HG03060 (cell line): ENCODE results near the gene PDZD11.
"Not testable (repeated sequence)": the region's sequence is repeated elsewhere in the genome, so short reads cannot be mapped to it uniquely, and the experiment has no call there.

ENCODE experiments used
- ATAC-seq: cut with Tn5 transposase; IDR thresholded peaks from one replicate; pipeline ENCODE4 v1.9.1; 2021; ENCODE audit warnings: low read depth, moderate number of reproducible peaks; ENCODE audit not compliant: unreplicated experiment

The PDZD11 gene

DNA sequence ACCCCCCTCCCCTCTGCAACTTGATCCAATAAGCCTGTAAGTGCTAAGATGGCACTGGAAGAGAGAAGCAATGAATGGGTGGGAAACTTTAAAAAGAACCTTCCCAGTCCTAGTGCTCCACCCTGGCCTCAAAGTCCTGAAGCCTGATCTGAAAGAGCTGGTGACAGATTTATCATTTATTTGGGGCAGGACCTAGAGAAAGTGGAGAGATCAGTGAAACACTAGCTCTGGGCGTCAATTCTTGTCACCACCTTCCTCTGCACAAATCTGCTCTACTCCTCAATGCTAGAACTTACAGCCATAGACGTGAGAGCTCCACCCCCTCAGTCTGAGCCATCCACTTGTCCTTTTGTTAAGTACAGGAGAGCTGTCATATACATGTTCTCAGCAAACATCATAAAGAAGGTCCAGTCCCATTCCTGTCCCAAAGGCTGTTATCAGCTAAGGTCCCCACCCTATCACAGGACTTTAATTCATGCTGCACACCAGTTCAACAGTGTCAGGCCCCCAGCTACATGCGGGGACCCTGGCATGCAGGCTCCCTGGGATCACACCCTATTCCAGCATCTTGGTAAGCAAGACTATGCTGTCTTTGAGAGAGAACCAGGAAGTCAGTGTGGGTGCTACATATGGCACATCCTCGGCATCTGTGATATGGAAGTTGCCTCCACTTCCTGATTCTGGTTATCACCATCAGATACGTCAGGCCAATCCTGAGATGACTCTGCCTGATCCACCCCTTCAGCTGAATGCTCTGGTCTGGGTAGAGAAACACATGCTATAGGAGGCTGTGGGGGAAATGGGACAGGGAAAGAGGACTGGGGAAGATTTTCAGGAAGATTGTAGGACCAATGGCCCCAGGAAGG, 32.1 kb downstream of the PDZD11 start:
- ATAC-seq: no peak

DNA sequence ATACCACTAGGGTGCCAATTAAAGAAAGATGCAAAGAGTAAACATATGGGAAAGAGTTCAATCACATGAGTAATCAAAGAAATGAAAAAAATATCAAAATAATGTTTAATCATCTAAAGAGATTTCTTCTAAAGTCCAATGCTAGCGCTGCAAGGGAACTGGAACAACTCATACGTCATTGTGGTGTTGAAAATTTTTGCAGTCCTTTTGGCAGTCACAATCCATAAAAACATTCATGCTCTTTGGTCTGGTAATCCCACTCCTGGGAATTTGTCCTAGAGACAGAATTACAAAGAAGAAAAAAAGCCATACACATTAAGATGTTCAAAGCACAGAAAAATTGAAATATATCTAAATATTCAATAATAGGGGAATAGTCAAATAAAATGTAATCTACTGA, 34.3 kb downstream of the PDZD11 start:
- no peak for ATAC-seq

DNA sequence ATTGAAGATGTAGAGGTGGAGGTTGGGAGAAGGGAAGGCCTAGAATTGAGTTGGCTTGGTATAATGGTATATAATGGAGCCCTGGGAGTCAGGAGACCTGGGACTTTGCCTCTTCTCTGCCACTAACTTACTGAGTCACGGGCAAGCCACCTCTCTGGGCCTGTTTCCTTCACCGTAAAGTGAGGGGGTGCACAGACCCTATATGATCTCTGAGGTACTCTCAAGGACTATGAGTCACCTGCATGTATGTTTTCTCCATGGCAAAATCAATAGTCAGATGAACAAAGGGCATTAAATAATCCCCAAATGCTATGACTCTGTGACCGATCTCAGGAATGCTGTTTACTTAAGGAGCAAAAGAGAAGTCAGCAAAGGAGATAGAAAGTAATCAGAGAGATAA, 34.8 kb downstream of the PDZD11 start:
- ATAC-seq: no peak

DNA sequence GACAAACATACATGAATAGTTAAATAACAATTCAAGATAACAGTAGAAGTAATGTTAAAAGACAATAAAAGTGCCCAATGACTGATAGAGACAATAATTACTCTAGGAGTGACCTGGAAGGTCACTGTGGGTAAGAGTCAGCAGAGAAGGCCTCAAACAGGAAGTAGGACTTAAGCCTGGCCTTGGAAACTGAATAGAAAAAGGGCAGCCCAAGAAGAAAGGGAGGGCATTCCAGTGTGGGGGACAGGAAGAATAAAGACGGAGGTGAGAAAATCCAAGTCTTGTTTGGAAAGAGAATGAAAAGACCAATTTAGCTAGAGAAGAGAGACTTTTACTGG, 35.7 kb downstream of the PDZD11 start:
- ATAC-seq: no peak

DNA sequence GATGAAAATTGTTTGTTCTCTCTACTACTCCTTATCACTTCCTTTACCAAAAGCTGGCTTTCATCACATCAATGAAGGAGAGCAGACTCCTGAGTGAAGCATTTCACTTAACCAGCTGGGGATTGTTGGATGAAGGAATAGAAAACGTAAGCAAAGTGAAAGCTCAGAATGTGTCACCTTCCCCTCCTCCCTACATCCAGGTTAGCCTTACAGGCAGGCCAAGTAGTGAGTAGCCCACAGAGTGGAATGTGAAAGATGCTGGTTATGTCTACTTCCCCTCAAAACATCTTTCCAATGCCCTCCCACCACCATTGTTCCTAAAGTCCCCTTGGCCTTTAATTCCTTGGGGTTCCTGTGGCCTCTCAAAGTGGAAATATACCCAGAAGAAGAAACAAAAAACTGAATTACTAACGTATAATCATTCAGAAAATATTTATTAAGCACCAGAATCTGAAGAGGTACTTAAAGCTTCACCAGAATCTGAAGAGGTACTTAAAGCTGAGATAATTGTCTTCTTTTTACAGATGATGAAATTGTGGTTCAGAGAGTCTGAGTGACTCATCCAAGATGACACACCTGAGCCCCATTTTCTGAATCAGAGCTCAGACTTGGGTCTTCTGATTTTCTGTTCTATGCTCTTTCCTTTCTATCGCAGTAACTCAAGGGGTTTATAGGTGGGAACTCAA, 36.2 kb downstream of the PDZD11 start:
- no peak for ATAC-seq

DNA sequence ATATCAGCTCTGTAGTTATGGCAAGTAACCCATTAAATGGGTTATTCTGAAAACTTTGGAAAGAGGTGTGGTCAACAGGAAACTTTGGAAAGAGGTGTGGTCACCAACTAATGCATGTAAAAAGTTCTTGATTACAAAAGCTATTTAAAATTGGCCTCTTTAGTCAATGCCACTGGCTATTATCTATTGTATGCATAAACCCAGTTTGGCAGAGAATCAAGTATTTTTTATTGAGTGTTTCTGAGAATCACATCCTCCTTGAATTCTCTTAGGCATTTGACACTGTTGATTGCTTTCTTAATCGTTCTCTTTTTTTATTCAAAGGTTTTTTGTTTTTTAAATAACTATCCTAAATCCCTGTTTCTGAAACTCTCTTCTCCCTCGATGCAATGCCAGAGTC, 37.2 kb downstream of the PDZD11 start:
- no peak for ATAC-seq

DNA sequence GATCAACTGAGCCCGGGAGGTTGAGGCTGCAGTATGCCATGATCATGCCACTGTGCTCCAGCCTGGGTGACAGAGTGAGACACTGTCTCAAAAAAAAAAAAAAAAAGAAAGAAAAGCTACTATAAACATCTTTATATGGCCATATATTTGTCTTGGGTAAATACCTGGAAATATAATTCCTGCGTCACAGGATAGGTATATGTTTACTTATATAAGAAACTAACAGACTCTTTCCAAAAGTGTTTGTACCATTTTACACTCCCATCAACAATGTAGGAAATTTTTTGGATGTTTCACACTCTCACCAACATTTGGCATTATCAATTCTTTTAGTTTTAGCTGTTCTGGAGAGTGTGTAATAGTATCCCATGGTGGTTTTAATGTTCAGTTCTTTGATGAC, 42.5 kb downstream of the PDZD11 start:
- no peak for ATAC-seq

DNA sequence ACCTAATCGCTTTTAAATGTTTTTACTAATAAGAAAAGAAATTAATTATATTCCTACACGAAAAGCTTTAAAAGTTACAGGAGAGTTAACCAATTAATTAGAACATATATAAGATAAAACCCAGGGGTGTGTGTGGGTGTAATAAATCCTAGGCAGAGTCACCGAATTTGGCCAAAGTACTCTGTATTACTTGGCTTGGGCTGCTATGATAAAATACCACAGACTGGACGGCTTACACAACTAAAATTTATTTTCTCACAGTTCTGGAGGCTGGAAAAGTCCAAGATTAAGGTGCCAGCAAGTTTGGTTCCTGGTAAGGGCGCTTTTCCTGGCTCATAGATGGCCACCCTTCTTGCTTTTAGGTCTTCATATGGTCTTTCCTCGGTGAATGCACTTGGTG, 44.8 kb downstream of the PDZD11 start:
- ATAC-seq: no peak

DNA sequence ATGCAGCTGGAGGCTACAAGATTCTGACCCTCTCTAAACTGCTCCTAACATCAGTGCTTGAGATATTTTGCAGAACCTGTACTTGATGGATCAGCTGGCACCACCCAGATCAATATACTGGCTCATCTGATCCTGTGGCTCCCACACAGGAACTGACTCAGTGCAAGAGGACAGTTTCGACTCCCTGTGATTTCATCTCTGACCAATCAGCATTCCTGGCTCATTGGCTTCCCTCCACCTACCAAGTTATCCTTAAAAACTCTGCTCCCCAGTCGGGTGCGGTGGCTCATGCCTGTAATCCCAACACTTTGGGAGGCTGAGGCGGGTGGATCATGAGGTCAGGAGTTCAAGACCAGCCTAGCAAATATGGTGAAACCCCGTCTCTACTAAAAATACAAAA, 46.1 kb downstream of the PDZD11 start:
- not testable (repeated sequence) for ATAC-seq

DNA sequence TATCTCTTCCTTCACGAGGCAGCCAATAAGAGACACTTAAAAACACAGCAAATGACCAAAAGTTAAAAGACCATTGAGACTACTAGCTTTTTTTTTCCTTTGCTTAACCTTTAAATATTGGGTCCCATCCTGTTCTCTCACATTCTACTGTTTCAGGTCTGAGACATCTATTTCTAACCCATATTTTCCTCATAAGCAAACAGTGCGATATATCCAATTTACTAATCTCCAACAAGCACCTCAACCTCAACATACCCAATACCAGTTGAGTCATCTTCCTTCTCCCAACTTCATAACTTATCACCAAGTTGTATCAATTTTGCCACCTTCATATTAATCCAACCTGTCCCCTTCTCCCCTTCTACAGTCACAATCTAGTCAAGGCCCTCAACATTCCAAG, 48.2 kb downstream of the PDZD11 start:
- ATAC-seq: no peak

DNA sequence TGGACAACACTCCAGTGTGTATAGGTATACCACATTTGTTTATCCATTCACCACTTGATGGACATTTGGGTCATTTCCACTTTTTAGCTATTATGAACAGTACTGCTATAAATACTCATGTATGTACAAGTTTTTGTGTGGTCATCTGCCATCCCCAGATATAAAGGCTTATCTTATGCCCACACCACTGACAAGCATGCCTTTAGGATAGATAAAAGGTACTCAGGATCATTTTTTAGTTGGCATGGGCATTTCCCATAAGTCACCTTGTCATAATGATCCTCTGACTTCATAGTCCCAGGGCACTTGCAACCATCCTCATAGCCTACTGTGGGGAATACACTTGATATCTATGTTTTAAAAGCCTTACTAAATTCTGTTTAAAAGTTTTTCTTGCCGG, 49.0 kb downstream of the PDZD11 start:
- ATAC-seq: no peak
